ENCODE measurements around the gene FBXW8.

GRCh38 chr12:116990329-116990728, 79.6 kb downstream of the FBXW8 start:
- TF ChIP-seq CTCF (conservative IDR thresholded peaks at IDR 0.05 in 1 of 2, IDR thresholded peaks at IDR 0.05 in 1 of 2; ENCODE audit: extremely low read depth in 1 of 2, insufficient read depth in 1 of 2, low read depth in 1 of 2, low read length in 2 of 2) (no peak), EZH2 (IDR thresholded peaks at IDR 0.05; ENCODE audit: borderline replicate concordance, low read length) (no peak)

All from mammary epithelial cell (primary cell).